SJCRH30 (cell line): Measurements from ENCODE around the gene MUC6. TPM values are rescaled to one million over a fixed set of nuclear protein-coding genes. Genes with fewer than 3 reads are reported as not detected.

Experiments
- DNase-seq, 2 experiments: peaks; one replicate each; pipeline ENCODE4 v3.0.0-alpha.2; 2015 to 2020
- H3K27ac ChIP-seq: fragments of 250-450 bp; sonication (Bioruptor Pico); 2 replicates; pipeline ENCODE4 v1.5.1; 2020; ENCODE audit warnings: mild to moderate bottlenecking, moderate library complexity
- H3K27me3 ChIP-seq: fragments of 250-450 bp; sonication (Bioruptor Pico); 2 replicates; pipeline ENCODE4 v1.5.1; 2020; ENCODE audit warnings: mild to moderate bottlenecking, moderate library complexity
- H3K36me3 ChIP-seq: fragments of 250-450 bp; sonication (Bioruptor Pico); 2 replicates; pipeline ENCODE4 v1.5.1; 2020; ENCODE audit warnings: mild to moderate bottlenecking, moderate library complexity
- H3K4me1 ChIP-seq: fragments of 250-450 bp; sonication (Bioruptor Pico); 2 replicates; pipeline ENCODE4 v1.5.1; 2020; ENCODE audit warnings: mild to moderate bottlenecking, moderate library complexity
- H3K4me3 ChIP-seq: fragments of 250-450 bp; sonication (Bioruptor Pico); 2 replicates; pipeline ENCODE4 v1.5.1; 2020; ENCODE audit warnings: mild to moderate bottlenecking, moderate library complexity
- H3K9me3 ChIP-seq: fragments of 250-450 bp; sonication (Bioruptor Pico); replicated peaks from 2 replicates; pipeline ENCODE4 v1.5.1; 2020; ENCODE audit warnings: mild to moderate bottlenecking, moderate library complexity
- total RNA-seq: library from RNA; depleted of rRNA; stranded (reverse); fragments of >200 nt; shearing (Covaris generic); gene quantifications from 2 replicates; pipeline ENCODE4 v1.2.3, GENCODE V29; 2014; rRNA removed

Gene MUC6
- total RNA-seq = not detected in 2 replicates

- Histone ChIP-seq H3K36me3 (no peaks in the 10 kb centered on the region), H3K4me3 (no peak within 1 kb of the TSS), H3K27ac (no peak within 1 kb of the TSS), H3K27me3 (peaks cover 8% of the 10 kb centered on the region; the same call in 1 of the 2 replicates), H3K4me1 (peaks cover 11% of the 10 kb centered on the region), H3K9me3 (no peaks in the 10 kb centered on the region)
- no peak for DNase-seq
These were observed at the start of gene MUC6 for GRCh38 chr11:1036303-1036923. Gene MUC6, minus strand, starts transcription at chr11:1036718. Its CDS starts 63 bp downstream, at chr11:1036655.

- no peak overlapping the region for H3K4me3 ChIP-seq
- no peak for DNase-seq
- no peaks in the 10 kb centered on the region for H3K36me3 ChIP-seq
- H3K4me1 ChIP-seq = no peaks in the 10 kb centered on the region
- no peaks in the 10 kb centered on the region for H3K9me3 ChIP-seq
- no peaks in the 10 kb centered on the region for H3K27me3 ChIP-seq
- H3K27ac ChIP-seq = no peak overlapping the region
These were observed 49.1 kb upstream of the MUC6 start for GRCh38 chr11:1085440-1086170.

- Histone ChIP-seq H3K27ac (no peak overlapping the region), H3K9me3 (no peaks in the 10 kb centered on the region), H3K4me1 (no peaks in the 10 kb centered on the region), H3K27me3 (no peaks in the 10 kb centered on the region), H3K36me3 (no peaks in the 10 kb centered on the region), H3K4me3 (no peak overlapping the region)
- no peak for DNase-seq
These were observed 48.3 kb upstream of the MUC6 start for GRCh38 chr11:1084561-1085439.

GRCh38 chr11:1083621-1084551 lies 47.4 kb upstream of the MUC6 start:
- DNase-seq = no peak
- no peaks in the 10 kb centered on the region for H3K27me3 ChIP-seq
- no peak overlapping the region for H3K4me3 ChIP-seq
- H3K9me3 ChIP-seq = no peaks in the 10 kb centered on the region
- H3K4me1 ChIP-seq = no peaks in the 10 kb centered on the region
- H3K27ac ChIP-seq = no peak overlapping the region
- no peaks in the 10 kb centered on the region for H3K36me3 ChIP-seq

- Histone ChIP-seq H3K27ac (no peak overlapping the region), H3K4me3 (no peak overlapping the region), H3K9me3 (no peaks in the 10 kb centered on the region), H3K27me3 (no peaks in the 10 kb centered on the region), H3K36me3 (no peaks in the 10 kb centered on the region), H3K4me1 (0 out of 2 replicates have a peak, but pooled peaks cover 2% of the 10 kb centered on the region)
- peak in 1 of 2 experiments; percentile 2 for DNase-seq
These were observed 46.5 kb upstream of the MUC6 start for GRCh38 chr11:1082728-1083620.

GRCh38 chr11:1082346-1082727 lies 45.8 kb upstream of the MUC6 start:
- no peaks in the 10 kb centered on the region for H3K36me3 ChIP-seq
- no peak overlapping the region for H3K27ac ChIP-seq
- H3K4me3 ChIP-seq = no peak overlapping the region
- H3K27me3 ChIP-seq = no peaks in the 10 kb centered on the region
- H3K9me3 ChIP-seq = no peaks in the 10 kb centered on the region
- no peak for DNase-seq
- H3K4me1 ChIP-seq = peaks cover 8% of the 10 kb centered on the region; the same call in 1 of the 2 replicates

GRCh38 chr11:1081601-1082311 lies 45.2 kb upstream of the MUC6 start:
- peaks cover 8% of the 10 kb centered on the region; the same call in 1 of the 2 replicates for H3K4me1 ChIP-seq
- H3K36me3 ChIP-seq = no peaks in the 10 kb centered on the region
- H3K9me3 ChIP-seq = no peaks in the 10 kb centered on the region
- peak in 1 of 2 experiments; percentile 2 for DNase-seq
- H3K27ac ChIP-seq = no peak overlapping the region
- H3K27me3 ChIP-seq = no peaks in the 10 kb centered on the region
- H3K4me3 ChIP-seq = no peak overlapping the region

GRCh38 chr11:1078191-1078601 lies 41.7 kb upstream of the MUC6 start:
- Histone ChIP-seq H3K4me1 (peaks cover 23% of the 10 kb centered on the region), H3K27ac (no peak overlapping the region), H3K4me3 (no peak overlapping the region), H3K36me3 (no peaks in the 10 kb centered on the region), H3K9me3 (no peaks in the 10 kb centered on the region), H3K27me3 (no peaks in the 10 kb centered on the region)
- no peak for DNase-seq

- DNase-seq = peak; percentile 47 to 57
These were observed 41.0 kb upstream of the MUC6 start for GRCh38 chr11:1077417-1078119.

GRCh38 chr11:1077033-1077416 lies 40.5 kb upstream of the MUC6 start:
- H3K27ac ChIP-seq = no peak overlapping the region
- peaks cover 29% of the 10 kb centered on the region for H3K4me1 ChIP-seq
- no peaks in the 10 kb centered on the region for H3K36me3 ChIP-seq
- peak in 1 of 2 experiments; percentile 2 for DNase-seq
- H3K4me3 ChIP-seq = no peak overlapping the region
- no peaks in the 10 kb centered on the region for H3K27me3 ChIP-seq
- no peaks in the 10 kb centered on the region for H3K9me3 ChIP-seq

More at GRCh38 chr11:1077417-1078119, 41.0 kb upstream of the MUC6 start:
- no peaks in the 10 kb centered on the region for H3K27me3 ChIP-seq
- no peaks in the 10 kb centered on the region for H3K9me3 ChIP-seq
- H3K27ac ChIP-seq = no peak overlapping the region
- H3K4me1 ChIP-seq = peaks cover 29% of the 10 kb centered on the region
- H3K4me3 ChIP-seq = no peak overlapping the region
- H3K36me3 ChIP-seq = no peaks in the 10 kb centered on the region

GRCh38 chr11:1076061-1076665 lies 39.6 kb upstream of the MUC6 start:
- H3K27me3 ChIP-seq = no peaks in the 10 kb centered on the region
- no peaks in the 10 kb centered on the region for H3K9me3 ChIP-seq
- H3K4me1 ChIP-seq = peaks cover 29% of the 10 kb centered on the region
- no peaks in the 10 kb centered on the region for H3K36me3 ChIP-seq
- H3K27ac ChIP-seq = no peak overlapping the region
- no peak for DNase-seq
- no peak overlapping the region for H3K4me3 ChIP-seq

GRCh38 chr11:1075341-1075911 lies 38.9 kb upstream of the MUC6 start:
- H3K4me1 ChIP-seq = peaks cover 29% of the 10 kb centered on the region

More at GRCh38 chr11:1075341-1075911, 38.9 kb upstream of the MUC6 start:
- Histone ChIP-seq H3K4me3 (no peak overlapping the region), H3K36me3 (no peaks in the 10 kb centered on the region), H3K9me3 (no peaks in the 10 kb centered on the region), H3K27me3 (no peaks in the 10 kb centered on the region), H3K27ac (no peak overlapping the region)
- no peak for DNase-seq
